RPMI8226 (cell line): ENCODE results near the gene NRIP1.
"Not testable (repeated sequence)": the region's sequence is repeated elsewhere in the genome, so short reads cannot be mapped to it uniquely, and the experiment has no call there.

Source experiments
- DNase-seq: peaks from one replicate; pipeline ENCODE4 v3.0.0-alpha.2; 2015

The NRIP1 gene

GRCh38 chr21:15037095-15037899 is 27.5 kb downstream of the NRIP1 start:
- no peak for DNase-seq

- no peak for DNase-seq
Measured at GRCh38 chr21:15036189-15036588, 28.6 kb downstream of the NRIP1 start.

GRCh38 chr21:15034126-15034853 is 30.5 kb downstream of the NRIP1 start:
- no peak for DNase-seq

- DNase-seq = no peak
Measured at GRCh38 chr21:15031790-15032357, 32.9 kb downstream of the NRIP1 start.

- not testable (repeated sequence) for DNase-seq
Measured at GRCh38 chr21:15031362-15031761, 33.4 kb downstream of the NRIP1 start.

GRCh38 chr21:15030861-15031260 is 33.9 kb downstream of the NRIP1 start:
- DNase-seq = not testable (repeated sequence)

- no peak for DNase-seq
Measured at GRCh38 chr21:15029077-15029476, 35.7 kb downstream of the NRIP1 start.

GRCh38 chr21:15028186-15028585 is 36.6 kb downstream of the NRIP1 start:
- DNase-seq = no peak

- DNase-seq = no peak
Measured at GRCh38 chr21:15027056-15027455, 37.7 kb downstream of the NRIP1 start.

GRCh38 chr21:15026370-15026769 is 38.4 kb downstream of the NRIP1 start:
- DNase-seq = no peak

- DNase-seq = no peak
Measured at GRCh38 chr21:15023776-15024175, 41.0 kb downstream of the NRIP1 start.

GRCh38 chr21:15022608-15023261 is 42.1 kb downstream of the NRIP1 start:
- DNase-seq = no peak

- no peak for DNase-seq
Measured at GRCh38 chr21:15020797-15021196, 44.0 kb downstream of the NRIP1 start.

- DNase-seq = no peak
Measured at GRCh38 chr21:15018382-15018781, 46.4 kb downstream of the NRIP1 start.

GRCh38 chr21:15015622-15016471 is 49.0 kb downstream of the NRIP1 start:
- DNase-seq = no peak

- no peak for DNase-seq
Measured at GRCh38 chr21:15014221-15014620, 50.6 kb downstream of the NRIP1 start.

- DNase-seq = no peak
Measured at GRCh38 chr21:15011967-15012366, 52.8 kb downstream of the NRIP1 start.

- no peak for DNase-seq
Measured at GRCh38 chr21:15010645-15011044, 54.2 kb downstream of the NRIP1 start.

GRCh38 chr21:15009837-15010363 is 54.9 kb downstream of the NRIP1 start:
- no peak for DNase-seq

- no peak for DNase-seq
Measured at GRCh38 chr21:15007716-15008296, 57.0 kb downstream of the NRIP1 start.

GRCh38 chr21:15006594-15007230 is 58.1 kb downstream of the NRIP1 start:
- DNase-seq = no peak
